ENCODE results near the gene LRP5.
A peak's percentile ranks its signal among the peaks of the same experiment; 100 is the strongest.
"Not testable (repeated sequence)": the region's sequence is repeated elsewhere in the genome, so short reads cannot be mapped to it uniquely, and the experiment has no call there.

LRP5 gene

DNA sequence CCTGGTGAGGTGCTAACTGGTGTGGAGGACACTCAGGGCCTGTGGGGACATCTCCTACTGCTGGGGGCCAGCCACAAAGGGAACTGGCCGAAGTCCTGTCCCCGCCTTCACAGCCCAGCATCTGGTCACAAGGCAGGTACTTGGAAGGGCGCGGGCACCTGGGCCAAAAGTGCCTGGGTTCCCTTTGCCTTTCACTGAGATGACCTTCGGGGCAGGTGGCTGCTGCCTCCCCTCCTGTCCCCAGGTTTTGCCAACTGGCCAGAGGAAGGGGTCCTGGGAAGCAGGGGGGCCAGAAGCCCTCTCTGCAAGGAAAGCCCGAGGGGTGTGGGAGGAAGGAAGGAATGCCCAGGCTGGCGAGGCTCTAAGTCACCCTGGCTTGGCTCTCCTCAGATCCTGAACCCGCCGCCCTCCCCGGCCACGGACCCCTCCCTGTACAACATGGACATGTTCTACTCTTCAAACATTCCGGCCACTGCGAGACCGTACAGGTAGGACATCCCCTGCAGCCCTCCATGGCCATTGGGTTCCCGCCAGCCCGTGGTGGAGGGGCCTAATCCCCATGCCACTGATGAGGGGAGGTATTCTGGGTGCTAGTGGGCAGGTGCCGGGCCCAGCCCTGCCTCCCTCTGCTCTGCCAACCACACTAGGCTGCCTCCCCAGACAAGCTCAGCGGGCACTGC is 133.8 kb downstream of the LRP5 start:
- no peak for DNase-seq

DNA sequence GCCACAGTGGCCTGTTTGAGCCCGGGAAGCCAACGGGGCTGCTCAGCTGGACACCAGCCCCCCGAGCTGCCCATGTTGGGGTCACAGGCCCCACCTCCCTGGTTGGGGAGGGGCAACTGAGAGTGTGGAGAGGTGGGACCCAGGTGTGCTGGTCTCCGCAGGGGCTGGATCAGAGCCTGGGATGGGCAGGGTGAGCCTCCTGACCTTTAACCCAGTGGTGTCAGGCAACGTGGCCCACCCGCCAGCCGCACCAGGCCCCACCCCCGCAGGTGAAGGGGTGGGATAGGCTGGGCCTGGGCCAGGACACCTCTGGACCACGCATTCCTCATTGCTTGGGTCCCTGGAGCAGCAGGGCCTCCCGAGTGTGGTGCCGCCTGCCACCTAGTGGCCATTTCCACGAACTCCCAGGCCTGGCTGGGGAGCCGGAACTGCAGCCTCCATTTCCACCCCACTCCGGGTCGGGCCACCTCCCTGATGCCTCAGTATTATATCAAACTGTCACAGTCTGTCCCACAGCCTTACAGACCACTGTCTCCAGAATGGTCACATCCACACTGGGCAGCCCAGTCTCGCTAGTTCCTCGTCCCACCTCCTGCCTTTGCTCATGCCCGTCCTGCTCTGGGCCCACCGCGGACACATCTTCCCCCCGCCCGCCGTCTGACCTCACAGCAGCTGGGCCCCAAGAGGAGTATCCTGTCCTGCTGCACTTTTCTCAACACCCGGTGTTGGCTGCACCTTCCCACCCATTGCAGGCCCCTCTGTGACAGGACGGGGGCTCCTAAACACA is 134.8 kb downstream of the LRP5 start:
- DNase-seq = peak; percentile 64

DNA sequence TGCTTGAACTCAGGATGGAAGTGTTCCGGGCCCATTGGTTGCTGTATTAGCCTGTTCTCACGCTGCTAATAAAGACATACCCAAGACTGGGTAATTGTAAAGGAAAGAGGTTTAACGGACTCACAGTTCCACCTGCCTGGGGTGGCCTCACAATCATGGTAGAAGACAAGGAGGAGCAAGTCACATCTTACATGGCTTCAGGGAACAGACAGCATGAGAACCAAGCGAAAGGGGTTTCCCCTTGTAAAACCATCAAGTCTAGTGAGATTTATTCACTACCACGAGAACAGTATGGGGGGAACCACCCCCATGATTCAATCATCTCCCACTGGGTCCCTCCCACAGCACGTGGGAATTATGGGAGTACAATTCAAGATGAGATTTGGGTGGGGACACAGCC is 135.5 kb downstream of the LRP5 start:
- not testable (repeated sequence) for DNase-seq

DNA sequence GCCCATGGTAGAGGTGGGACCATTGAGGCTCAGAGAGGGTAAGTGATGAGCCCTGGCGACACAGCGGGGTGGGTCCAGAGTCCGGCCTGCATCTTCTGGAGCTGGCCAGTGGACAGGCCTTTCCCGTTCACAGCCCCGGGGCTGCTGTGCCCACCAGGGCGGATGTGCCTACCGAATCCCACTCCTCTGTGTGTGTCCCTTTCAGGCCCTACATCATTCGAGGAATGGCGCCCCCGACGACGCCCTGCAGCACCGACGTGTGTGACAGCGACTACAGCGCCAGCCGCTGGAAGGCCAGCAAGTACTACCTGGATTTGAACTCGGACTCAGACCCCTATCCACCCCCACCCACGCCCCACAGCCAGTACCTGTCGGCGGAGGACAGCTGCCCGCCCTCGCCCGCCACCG is 136.2 kb downstream of the LRP5 start:
- DNase-seq = no peak

DNA sequence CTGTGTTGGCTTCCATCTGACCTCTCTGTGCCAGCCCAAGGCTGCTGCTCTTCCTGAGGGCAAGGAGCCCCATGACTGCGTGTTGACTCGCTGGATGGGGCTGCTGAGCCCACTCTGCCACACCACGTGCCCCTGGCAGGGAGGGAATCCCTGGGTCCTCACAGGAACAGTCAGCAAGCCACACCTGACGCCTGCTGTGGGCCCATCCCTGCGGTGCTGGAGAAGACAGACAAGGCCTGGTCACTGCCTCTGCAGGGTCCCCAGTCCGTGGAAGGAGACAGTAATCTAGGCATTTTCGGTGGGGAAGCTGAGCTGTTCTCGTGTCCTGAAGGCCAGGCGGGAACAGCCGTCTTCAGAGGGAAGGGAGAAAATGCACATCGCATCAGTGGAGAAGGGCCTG is 137.6 kb downstream of the LRP5 start:
- no peak for DNase-seq

DNA sequence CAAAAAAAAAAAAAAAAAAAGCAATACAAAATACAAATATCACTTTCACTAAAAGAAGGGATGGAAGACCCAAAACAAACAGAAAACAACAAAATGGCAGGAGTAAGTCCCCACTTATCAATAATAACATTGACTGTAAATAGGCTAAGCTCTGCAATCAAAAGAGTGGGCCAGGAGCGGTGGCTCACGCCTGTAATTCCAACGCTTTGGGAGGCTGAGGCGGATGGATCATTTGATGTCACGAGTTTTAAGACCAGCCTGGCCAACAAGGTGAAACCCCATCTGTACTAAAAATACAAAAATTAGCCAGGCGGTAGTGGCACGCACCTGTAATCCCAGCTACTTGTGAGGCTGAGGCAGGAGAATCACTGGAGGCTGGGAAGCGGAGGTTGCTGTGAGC is 138.3 kb downstream of the LRP5 start:
- DNase-seq = no peak

DNA sequence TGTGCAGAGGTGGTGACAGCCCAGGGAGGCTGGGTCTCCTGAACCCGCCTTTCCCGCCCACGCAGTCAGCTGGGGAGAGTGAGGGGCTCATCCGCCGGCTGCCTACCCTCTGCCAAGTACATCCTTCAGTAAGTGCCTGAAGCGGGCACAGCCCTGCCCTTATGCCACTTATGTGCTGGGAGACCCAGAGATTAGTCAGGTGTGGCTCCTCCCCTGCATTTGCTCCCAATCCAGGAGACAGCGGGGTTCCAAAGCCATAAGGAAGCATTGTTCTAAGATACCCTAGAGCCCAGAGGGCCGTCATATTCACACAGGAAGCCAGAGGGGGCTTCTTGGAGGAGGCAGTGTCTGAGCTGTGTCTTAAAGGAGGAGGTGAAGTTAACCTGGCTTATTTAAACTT is 142.4 kb downstream of the LRP5 start:
- DNase-seq = no peak

DNA sequence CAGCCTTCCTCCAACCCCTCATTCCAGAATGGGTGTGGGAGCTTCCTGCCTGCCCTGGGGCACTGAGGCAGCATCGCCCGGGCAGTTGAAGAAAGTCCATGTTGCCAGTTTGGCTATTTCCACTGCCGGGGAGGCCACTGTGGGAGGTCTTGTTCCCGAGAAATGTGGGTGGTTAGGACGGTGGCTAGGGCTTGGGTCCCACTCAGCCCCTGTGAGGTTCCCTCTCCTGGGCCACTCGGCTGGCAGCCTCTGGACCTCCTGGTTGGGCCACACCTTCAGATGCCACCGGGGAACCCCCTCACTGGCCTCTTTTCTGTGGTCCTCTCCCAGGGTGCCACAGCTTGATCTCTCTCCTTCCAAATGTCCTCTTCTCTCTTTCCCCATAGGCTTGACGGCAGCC is 143.1 kb downstream of the LRP5 start:
- DNase-seq = no peak

DNA sequence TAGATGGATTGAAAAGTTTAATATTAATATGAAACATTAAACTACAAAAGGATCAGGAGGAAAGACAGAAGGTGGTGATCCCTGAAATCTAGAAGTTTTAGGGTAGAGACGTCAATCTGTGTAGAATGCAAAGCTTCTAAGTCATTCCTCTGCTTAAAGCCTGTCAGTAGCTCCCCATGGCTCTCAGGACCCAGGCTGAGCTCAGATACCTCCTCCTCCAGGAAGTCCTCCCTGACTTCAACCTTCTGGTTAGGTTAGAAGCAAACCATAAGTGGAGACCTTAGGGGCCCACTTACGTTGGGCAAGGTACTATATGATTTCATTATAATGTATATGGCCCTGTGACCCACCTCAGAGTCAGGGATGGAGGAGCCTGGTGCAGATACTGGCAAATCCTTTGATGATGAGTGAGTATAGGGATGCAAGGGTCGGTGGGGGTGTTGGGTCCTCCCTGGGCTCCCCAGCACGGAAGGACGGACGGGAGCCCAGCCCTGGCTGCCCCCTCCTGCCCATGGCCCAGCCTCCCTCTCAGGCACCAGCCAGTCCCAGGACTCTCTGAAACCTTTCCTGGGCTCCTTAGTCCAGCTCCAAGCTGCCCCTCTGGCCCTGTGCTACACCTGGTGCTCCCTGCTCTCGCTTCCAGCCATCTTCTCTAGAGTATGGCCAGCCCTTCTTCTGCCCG is 145.0 kb downstream of the LRP5 start:
- DNase-seq = no peak

DNA sequence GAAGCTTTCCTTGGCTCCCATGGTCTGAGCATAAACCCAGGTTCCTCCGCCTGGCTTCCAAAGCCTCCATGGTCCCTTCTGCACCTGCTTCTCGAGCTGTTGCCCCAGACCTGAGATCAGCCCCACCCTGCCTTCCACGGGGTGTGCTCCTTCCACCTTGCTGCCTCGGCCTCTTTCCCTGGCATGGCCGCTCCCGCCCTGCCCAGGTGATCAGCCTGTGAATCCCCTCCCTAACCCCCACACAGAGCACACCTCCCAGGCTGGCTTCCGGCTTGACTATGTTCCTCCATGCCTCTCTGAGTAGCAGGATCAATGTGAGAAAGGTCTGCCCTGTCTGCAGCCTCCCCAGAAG is 145.5 kb downstream of the LRP5 start:
- DNase-seq = no peak

DNA sequence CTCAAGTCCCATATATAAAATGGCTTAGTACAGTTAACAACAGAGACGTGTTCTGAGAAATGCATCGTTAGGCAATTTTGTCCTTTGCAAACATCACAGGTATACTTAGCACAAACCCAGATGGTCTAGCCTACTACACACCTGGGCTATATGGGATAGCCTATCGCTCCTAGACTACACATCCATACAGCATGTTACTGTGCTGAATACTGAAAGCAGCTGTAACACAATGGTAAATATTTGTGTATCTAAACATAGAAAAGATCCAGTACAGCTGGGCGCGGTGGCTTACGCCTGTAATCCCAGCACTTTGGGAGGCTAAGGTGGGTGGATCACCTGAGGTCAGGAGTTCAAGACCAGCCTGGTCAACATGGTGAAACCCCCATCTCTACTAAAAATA is 145.9 kb downstream of the LRP5 start:
- not testable (repeated sequence) for DNase-seq

DNA sequence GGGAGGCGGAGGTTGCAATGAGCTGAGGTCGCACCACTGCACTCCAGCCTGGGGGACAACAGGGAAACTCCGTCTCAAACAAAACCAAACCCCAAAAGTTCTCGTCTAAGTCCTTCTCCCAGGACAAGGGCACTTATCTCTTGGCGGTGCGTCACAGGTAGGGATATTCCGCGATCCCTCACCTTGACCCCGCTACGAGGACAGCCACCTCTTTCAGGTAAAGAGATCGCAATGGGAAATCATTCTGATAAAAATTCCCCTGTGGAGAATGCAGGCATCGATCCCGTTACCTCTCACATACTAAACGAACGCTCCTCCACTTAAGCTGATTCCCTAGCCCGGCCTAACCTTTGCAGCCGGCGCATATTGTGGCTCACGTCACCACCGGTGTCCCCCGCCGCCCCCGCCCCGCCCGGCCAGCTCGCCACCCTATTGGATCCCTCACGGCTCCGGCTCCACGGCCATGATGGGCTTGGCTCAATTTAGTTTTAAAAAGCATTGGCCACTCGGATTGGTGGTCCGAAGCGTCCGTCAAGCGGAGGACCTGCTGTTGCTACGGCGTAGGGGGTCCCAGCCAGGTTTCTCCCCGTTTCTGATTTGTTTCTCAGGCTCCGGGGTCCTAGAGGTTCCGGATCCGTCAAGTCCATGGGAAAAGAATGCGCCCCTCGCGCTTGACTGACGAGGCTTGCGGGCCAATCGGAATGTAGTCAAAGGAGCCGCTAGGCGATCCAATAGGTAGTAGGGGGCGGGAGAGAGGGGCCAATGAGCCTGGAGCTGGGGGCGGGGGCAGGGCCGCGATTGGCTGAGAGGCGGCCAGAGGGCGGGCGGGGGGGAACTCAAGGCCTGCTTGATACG is 147.7 kb downstream of the LRP5 start:
- peak; percentile 99 for DNase-seq

DNA sequence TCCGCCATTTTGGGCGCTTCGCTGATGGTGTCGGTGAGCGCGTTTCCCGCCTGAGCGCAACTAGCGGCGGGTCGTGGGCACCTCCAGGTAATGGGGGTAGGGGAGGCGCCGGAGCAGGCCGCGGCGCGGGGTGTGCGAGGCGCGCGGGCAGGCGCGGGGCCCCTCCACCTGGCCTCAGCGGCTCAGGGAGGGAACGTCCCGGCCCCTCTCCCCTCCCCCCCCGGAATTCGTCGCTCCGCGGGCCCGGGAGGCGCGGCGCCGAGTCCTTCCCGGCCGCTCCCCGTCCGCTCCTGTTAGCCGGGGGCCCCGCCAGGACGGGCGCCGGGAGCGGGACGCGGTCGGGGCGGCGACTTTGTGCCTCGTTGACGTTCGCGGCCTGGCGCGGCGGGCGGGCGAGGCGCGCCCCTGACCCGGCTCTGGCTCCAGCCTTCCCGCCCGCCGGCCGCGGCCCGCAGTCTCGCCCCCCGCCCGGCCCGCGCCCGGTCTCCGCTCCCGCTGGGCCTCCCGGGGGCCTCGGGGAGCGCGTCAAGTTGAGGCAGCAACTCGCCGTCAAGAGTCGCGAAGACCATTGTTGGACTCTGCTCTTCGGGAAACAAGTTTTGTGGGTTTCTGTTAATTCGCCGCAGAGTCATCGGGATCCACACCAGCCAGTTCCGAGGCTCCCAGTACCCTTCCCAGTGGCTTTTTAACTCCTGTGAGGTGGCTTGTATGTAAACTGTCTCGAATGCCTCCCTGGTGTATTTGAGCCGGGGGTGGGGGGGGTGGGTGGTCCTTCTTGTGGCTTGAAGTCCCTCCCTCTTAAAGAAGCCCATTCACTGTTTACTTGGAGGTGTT is 148.6 kb downstream of the LRP5 start, which contains the start of gene PPP6R3:
PPP6R3 (plus strand) TSS at position 12 of the 834 bp plus-strand sequence. CDS start 76,913 bp downstream, outside the sequence.
- DNase-seq = no peak

DNA sequence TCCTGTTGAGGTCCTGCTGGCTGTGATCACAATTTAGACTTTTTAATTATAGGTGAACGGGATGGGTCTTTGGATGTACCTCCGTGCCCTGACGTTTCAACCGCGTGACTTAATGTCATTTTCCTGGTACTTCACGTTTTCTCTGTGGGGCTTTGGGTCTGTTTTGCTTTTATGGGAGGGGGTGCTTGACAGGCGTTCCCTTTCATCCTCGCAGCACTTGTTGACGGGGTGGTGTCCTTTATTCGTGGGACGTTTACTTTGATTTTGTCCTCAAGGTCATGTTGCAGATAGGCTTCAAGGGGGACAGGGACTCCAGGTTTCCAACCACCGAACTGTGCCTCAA is 149.2 kb downstream of the LRP5 start:
- no peak for DNase-seq

DNA sequence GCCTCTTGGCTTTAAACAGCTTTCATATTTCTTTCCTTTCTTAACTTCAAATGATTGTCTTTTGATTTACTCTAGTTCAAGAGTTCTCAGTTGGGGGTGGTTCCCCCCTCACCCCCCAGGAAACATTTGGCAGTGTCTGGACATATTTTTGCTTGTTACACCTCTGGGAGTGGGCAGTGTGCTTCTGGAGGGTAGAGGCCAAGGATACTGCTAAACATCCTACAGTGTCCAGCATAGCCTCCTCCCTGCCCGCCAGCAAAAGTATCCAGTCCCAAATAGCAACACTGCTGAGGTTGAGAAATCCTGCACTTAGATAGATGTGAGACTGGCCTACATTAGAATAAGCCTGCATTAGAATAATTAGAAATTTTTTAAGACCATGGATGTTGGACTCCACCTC is 151.3 kb downstream of the LRP5 start:
- DNase-seq = no peak

DNA sequence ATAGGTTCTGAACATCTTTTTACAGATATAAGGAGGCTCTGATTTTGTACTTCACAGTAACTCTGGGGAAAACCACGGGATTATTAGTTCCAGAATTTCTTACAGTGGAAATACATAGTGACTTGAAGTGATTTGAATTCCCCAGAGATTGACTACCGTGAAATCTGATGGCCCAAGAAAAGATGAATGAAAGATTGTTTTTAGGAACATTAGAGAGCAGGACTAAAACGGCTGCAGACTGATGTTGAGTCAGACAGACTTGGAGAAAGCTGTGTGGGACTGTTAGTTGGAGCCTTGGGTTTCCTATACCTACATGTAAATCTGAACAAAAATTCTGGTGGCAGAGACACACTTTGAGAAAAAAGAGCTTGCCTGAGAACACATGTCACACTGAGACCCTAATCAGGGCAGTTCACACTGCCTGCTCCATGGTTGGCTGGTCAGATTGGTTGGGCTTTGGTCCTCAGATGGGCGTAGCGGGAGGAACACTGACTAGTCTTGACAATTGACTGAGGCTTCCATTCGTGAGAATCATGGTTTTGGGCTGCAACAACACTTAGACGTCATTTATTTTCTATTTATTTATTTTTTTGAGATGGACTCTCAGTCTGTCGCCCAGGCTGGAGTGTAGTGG is 154.9 kb downstream of the LRP5 start:
- DNase-seq = peak; percentile 18

DNA sequence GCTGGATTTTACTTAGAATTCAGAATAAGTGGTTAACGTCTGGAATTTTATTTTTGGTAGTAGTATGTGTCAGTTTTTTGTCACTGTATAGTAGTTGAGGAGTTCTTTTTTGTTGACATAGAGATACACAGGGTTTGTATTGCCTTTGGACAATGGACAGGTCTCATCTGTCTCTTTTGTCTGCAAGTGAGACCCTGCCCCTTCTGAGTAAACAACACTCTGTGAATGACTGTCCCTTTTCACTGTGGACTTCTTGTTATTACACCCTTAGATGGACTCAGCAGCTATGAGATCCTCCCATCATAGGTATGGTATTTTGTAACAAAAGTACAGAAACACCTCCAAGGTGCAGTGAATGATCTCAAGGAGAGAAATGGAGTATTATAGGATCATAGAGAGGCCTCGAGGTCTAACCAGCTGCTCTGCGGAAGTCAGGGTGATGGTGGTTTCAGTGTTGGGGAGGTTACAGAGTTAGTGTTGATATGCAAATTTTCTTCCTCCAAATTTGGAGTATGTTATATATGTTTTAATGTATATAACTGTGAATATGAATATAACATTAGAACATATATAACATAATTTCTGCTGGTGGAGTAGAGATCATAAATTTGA is 155.9 kb downstream of the LRP5 start:
- DNase-seq = no peak

DNA sequence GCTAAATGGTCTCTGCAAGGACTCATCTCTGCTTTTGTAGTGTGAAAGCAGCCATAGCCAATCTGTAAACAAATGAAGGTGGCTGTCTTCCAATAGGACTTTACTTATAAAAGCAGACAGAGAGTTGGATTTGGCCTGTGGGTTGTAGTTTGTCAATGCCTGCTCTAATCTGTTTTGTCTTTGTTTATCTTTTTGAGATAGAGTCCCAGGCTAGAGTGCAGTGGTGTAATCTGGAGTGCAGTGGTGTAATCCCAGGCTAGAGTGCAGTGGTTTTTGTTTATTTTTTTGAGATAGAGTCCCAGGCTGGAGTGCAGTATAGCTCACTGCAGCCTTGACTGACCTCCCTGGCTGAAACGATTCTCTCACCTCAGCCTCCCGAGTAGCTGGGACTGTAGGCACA is 156.7 kb downstream of the LRP5 start:
- no peak for DNase-seq

DNA sequence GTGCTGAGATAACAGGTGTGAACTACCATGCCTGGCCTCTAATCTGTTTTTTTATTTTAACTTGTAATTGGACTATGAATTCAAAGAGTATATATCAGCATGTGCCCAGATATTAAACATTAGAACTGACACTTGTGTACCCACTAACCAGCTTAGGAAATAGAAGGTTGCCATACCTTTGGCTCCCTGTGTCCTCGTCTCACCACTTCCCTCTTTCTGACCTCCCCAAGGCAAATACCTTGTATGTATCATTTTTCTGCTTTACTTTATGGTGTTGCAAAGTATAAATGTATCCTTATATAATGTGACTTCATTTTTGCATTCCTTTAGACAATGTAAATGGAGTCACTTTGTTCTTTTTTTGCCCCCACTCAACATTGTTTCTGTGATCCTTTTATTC is 157.3 kb downstream of the LRP5 start:
- no peak for DNase-seq

DNA sequence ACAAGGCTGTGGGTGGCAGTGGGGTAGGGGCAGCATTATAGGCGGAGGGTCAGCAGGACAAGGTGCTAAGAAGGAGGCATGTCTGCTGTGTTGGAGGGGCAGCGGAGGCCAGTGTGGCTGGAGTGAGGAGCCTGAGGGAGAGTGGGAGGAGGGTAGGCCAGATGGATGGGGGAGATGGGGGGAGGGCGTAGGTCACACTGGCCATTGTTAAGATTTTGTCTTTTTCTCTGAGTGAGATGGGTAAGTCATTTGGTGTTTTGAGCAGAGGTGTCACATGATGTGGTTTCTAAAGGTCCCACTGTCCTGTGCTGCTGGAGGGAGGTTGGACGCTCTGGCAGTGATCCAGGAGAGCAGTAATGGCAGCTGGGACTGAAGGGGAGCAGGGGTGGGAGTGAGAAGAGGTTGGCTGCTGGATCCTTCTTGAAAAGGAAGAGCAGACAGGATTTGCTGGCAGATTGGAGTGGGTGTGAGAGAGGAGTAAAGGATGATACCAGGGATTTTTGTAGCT is 158.0 kb downstream of the LRP5 start:
- DNase-seq = no peak

Measured in fibroblast of upper back skin (primary cell).